GM12878 (cell line): Measurements from ENCODE around the gene SMIM28. TPM values are rescaled to one million over a fixed set of nuclear protein-coding genes. Genes with fewer than 3 reads are reported as not detected.

Experiments used
- ATAC-seq: fragments of 200-7000 bp; cut with Tn5 transposase; 3 replicates; pipeline ENCODE4 v1.9.1; 2020; ENCODE audit warnings: mild to moderate bottlenecking, moderate library complexity
- BruUV-seq: library from RNA; stranded (reverse); fragments of 400-500 nt; replicated peaks from 2 replicates; lab custom pipeline; 2021; lab: Mats Ljungman, UMichigan
- CTCF ChIA-PET: fragments of 300-600 bp; sonication (Branson Sonifier 250); formaldehyde crosslinking; extraction: SDS; loops from one replicate; lab custom pipeline; 2021; ENCODE audit warnings: inconsistent platforms; lab: Yijun Ruan, JAX
- POLR2A ChIA-PET: fragments of 350-600 bp; formaldehyde crosslinking; extraction: SDS; loops from one replicate; lab custom pipeline; 2021; ENCODE audit warnings: inconsistent platforms; lab: Charles Lee
- RAD21 ChIA-PET: fragments of 300-600 bp; sonication (Branson Sonifier 250); formaldehyde crosslinking; loops from one replicate; lab custom pipeline; 2023; ENCODE audit warnings: antibody characterized with exemption; ENCODE audit not compliant: unreplicated experiment; lab: Charles Lee
- SMC1A ChIA-PET: fragments of 300-600 bp; sonication (Branson Sonifier 250); formaldehyde crosslinking; loops from one replicate; lab custom pipeline; 2023; ENCODE audit not compliant: unreplicated experiment, uncharacterized antibody; lab: Charles Lee
- DNase-seq: peaks from one replicate; pipeline ENCODE4 v3.0.0-alpha.2; 2011; ENCODE audit warnings: low read depth, low spot score
- FAIRE-seq: peaks from 3 replicates; lab custom pipeline; 2011; peaks lifted over from hg19 to GRCh38; lab: Jason Lieb, UNC
- H2AFZ ChIP-seq: 2 replicates; pipeline ENCODE4 v1.6.0; 2011; ENCODE audit warnings: low read depth, low read length, control low read depth; ENCODE audit not compliant: control insufficient read depth
- H3K27ac ChIP-seq: 2 replicates; pipeline ENCODE4 v1.5.1; 2011; ENCODE audit warnings: control low read depth; ENCODE audit not compliant: control insufficient read depth, insufficient read depth
- H3K27me3 ChIP-seq, 2 experiments: replicated peaks in 1 of 2; 2 replicates each; pipeline versions ENCODE4 v1.6.0 to v1.6.1; 2011; ENCODE audit warnings: low read length in 1 of 2; ENCODE audit not compliant: control insufficient read depth in 2 of 2, insufficient read depth in 2 of 2
- H3K36me3 ChIP-seq, 2 experiments: 2 replicates each; pipeline ENCODE4 v1.5.1; 2011; ENCODE audit warnings: low read length in 1 of 2; ENCODE audit not compliant: control insufficient read depth in 2 of 2, insufficient read depth in 2 of 2
- H3K4me1 ChIP-seq: 2 replicates; pipeline ENCODE4 v1.6.1; 2011; ENCODE audit warnings: mild to moderate bottlenecking, low read length, moderate library complexity, mixed read lengths; ENCODE audit not compliant: control insufficient read depth, insufficient read depth
- H3K4me2 ChIP-seq: 2 replicates; pipeline ENCODE4 v1.6.0; 2011; ENCODE audit warnings: control low read depth; ENCODE audit not compliant: control insufficient read depth, insufficient read depth
- H3K4me3 ChIP-seq: fragments of 200-600 bp; sonication (generic); 2 replicates; pipeline ENCODE4 v1.5.1; 2016
- H3K79me2 ChIP-seq: 2 replicates; pipeline ENCODE4 v1.6.0; 2011; ENCODE audit warnings: low read length; ENCODE audit not compliant: control insufficient read depth, insufficient read depth
- H3K9ac ChIP-seq: 2 replicates; pipeline ENCODE4 v1.8.0; 2011; ENCODE audit warnings: low read length, control low read depth, mixed read lengths; ENCODE audit not compliant: control insufficient read depth, insufficient read depth
- H3K9me3 ChIP-seq: replicated peaks from 3 replicates; pipeline ENCODE4 v1.5.1; 2011; ENCODE audit warnings: mild to moderate bottlenecking, low read length; ENCODE audit not compliant: control insufficient read depth, insufficient read depth
- H4K20me1 ChIP-seq: 2 replicates; pipeline ENCODE4 v1.6.0; 2011; ENCODE audit not compliant: control insufficient read depth, insufficient read depth
- BCL3 ChIP-seq: IDR thresholded peaks from 2 replicates; pipeline ENCODE4 v1.6.1; 2011; ENCODE audit warnings: borderline replicate concordance, low read depth, mild to moderate bottlenecking, moderate library complexity, low read length; ENCODE audit not compliant: insufficient read depth, poor library complexity, severe bottlenecking
- BRCA1 ChIP-seq: IDR thresholded peaks from 2 replicates; pipeline ENCODE4 v1.6.1; 2011; ENCODE audit warnings: low read depth, low read length, improper control_type of control experiment
- CHD4 ChIP-seq: fragments of 200-600 bp; sonication (generic); IDR thresholded peaks from 2 replicates; pipeline ENCODE4 v1.6.1; 2016; ENCODE audit warnings: mild to moderate bottlenecking
- E2F8 ChIP-seq: fragments of 450-650 bp; IDR thresholded peaks from 2 replicates; pipeline ENCODE4 v1.6.1; 2018; ENCODE audit warnings: mild to moderate bottlenecking, low read depth, moderate library complexity; ENCODE audit not compliant: partially characterized antibody
- MYB ChIP-seq: fragments of 150-350 bp; IDR thresholded peaks from 2 replicates; pipeline ENCODE4 v1.6.1; 2014; ENCODE audit warnings: mild to moderate bottlenecking, low read depth, low read length, borderline replicate concordance
- PBX3 ChIP-seq: IDR thresholded peaks from 2 replicates; pipeline ENCODE4 v1.6.1; 2011; ENCODE audit warnings: mild to moderate bottlenecking, low read depth, low read length, moderate library complexity; ENCODE audit not compliant: insufficient replicate concordance
- RUNX3 ChIP-seq: IDR thresholded peaks from 2 replicates; pipeline ENCODE4 v1.6.1; 2012; ENCODE audit warnings: low read length, inconsistent platforms
- STAT1 ChIP-seq: fragments of 450-650 bp; conservative IDR thresholded peaks from 2 replicates; pipeline ENCODE4 v1.6.1; 2014; ENCODE audit warnings: antibody characterized with exemption, mild to moderate bottlenecking
- WGBS: methylation state at CpG from one replicate; pipeline ENCODE4 v1.1.6; 2016; ENCODE audit warnings: low lambda C conversion rate; ENCODE audit not compliant: insufficient replicate concordance, insufficient coverage; ENCODE audit errors: missing lambda C conversion rate; 5-methylcytosine and 5-hydroxymethylcytosine counted together
- in situ Hi-C: fragments of 300-500 bp; cut with MboI; formaldehyde crosslinking; loops from 9 replicates; pipeline ENCODE4 v1.14.3; 2018; ENCODE audit warnings: mixed read lengths
- intact Hi-C: fragments of 100-400 bp; cut with micrococcal nuclease; formaldehyde crosslinking; loops from one replicate; pipeline ENCODE4 v1.14.2; 2022; ENCODE audit not compliant: unreplicated experiment
- polyA plus RNA-seq, 11 experiments: library from polyadenylated mRNA; depleted of rRNA in 4 of 11; unstranded in 6 of 11; stranded (reverse) in 5 of 11; fragments of >200 nt; fragmentation: Nextera tagmentation in 4 of 11; fragmentation: Illumina TruSeq in 1 of 11; extraction: Ambion mirVana in 4 of 11; extraction: Trizol in 1 of 11; gene quantifications; 1 replicate in 1 of 11; 2 replicates in 10 of 11; pipeline versions ENCODE4 v1.2.1 to v1.2.3, GENCODE V29; 2011 to 2016; ENCODE audit warnings: inconsistent platforms in 2 of 11, missing spikeins in 2 of 11, low read depth in 1 of 11
- total RNA-seq, 4 experiments: library from RNA; depleted of rRNA in 3 of 4; stranded (reverse); fragments of >200 nt in 3 of 4; fragmentation: Illumina TruSeq in 1 of 4; extraction: Trizol in 1 of 4; gene quantifications; 2 replicates each; pipeline versions ENCODE4 v1.2.1 to v1.2.3, GENCODE V29; 2013 to 2021

Gene SMIM28
- total and polyA plus RNA-seq, 10 of the 15 experiments (the other 5 are each of a cell fraction or from before 2014, with no cell fraction given) = not detected

DNA sequence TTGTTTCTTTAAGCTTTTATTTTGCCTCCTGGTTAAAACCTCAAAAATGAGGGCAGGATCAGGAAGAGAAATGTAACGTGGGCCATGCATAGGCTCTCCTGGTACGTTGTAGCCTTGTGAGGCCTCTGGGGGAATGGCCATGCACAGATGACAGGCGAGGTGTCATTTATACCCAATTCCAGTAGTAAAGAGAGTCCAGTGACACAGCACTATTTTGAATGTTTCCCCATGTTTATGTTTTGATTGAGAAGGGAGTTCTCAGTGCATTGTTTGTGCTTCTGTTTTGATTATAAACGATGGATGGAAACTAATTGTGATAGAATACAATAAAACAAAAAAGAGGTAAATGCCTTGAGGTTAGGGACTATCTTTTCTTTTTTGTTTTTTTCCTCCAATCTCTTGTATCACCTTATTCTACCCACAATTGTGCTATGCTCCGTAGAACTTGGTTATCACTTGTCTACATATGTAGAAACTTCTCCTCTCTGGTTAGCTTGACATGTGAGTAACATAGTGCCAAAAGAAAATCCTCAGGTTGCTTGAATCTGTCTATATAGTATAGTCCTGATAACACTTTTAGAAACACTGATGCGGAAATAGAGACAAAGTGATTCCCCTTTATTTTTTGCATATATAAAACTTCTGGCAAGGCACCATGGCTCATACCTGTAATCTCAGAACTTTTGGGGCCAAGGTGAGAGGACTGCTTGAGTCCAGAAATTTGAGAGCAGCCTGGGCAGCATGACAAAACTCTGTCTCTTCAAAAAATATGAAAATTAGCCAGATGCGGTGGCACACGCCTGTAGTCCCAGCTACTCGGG, 6.9 kb upstream of the SMIM28 start:
- H3K4me1 ChIP-seq = no peaks in the 10 kb centered on the region
- FAIRE-seq (no peak), ATAC-seq (no peak)
- no peaks in the 10 kb centered on the region for H3K79me2 ChIP-seq
- WGBS = 29% methylated on average over 9 of the region's 9 CpGs
- no peaks in the 10 kb centered on the region for H3K27me3 ChIP-seq
- no peak overlapping the region for H3K4me2 ChIP-seq
- in situ Hi-C loops = no loop called here
- no TSS peak for BruUV-seq
- CTCF ChIA-PET = interaction anchor here (0.6 kb wide), 1 partner anchor 272 kb away, joined by 3 read pairs; no protein-coding TSS in a partner anchor
- intact Hi-C loops = no loop called here
- no peaks in the 10 kb centered on the region for H3K36me3 ChIP-seq
- TF ChIP-seq E2F8 = no peak
- no peak for TF ChIP-seq PBX3
- TF ChIP-seq STAT1 = no peak
- no peak for TF ChIP-seq MYB
- TF ChIP-seq BCL3 = no peak
- TF ChIP-seq CHD4 = no peak
- TF ChIP-seq BRCA1 = no peak
- no peak for TF ChIP-seq RUNX3
- TF ChIP-seq, all 136 proteins: peak for 0
- H3K4me3 ChIP-seq = no peak overlapping the region
- H3K9ac ChIP-seq = no peak overlapping the region
- ChIA-PET RAD21 (no interaction called here), SMC1A (no interaction called here), POLR2A (no interaction called here)
- H3K9me3 ChIP-seq = no peaks in the 10 kb centered on the region
- DNase-seq = no peak
- no peak overlapping the region for H2AFZ ChIP-seq
- no peak overlapping the region for H3K27ac ChIP-seq
- H4K20me1 ChIP-seq = no peaks in the 10 kb centered on the region
